Gastrocnemius medialis (tissue), 4 donors: Measurements from ENCODE around the gene PPP2R5C. TPM values are rescaled to one million over a fixed set of nuclear protein-coding genes. Genes with fewer than 3 reads are reported as not detected.

ENCODE experiments used
- ATAC-seq, 2 donors: fragments of 150-250 bp; one replicate each; pipeline ENCODE4 v1.9.1; 2016
- DNase-seq, 2 donors: peaks; one replicate each; pipeline ENCODE4 v3.0.0-alpha.2; 2019
- H3K27ac ChIP-seq, 4 donors: fragments of 200-600 bp; sonication (generic); 1 replicate in 1 of 4; 2 replicates in 3 of 4; pipeline ENCODE4 v1.5.1; 2016 to 2018; ENCODE audit warnings: mild to moderate bottlenecking in 2 of 4, moderate library complexity in 1 of 4
- H3K27me3 ChIP-seq, 3 donors: fragments of 200-600 bp; sonication (generic) in 2 of 3; 1 replicate in 1 of 3; 2 replicates in 2 of 3; pipeline versions ENCODE4 v1.5.1 to v1.6.0; 2016 to 2019; ENCODE audit warnings: mild to moderate bottlenecking in 1 of 3, moderate library complexity in 1 of 3
- H3K36me3 ChIP-seq, 2 donors: fragments of 200-600 bp; sonication (generic) in 1 of 2; one replicate each; pipeline ENCODE4 v1.5.1; 2017 to 2018
- H3K4me1 ChIP-seq, 2 donors: fragments of 200-600 bp; sonication (generic) in 1 of 2; one replicate each; pipeline ENCODE4 v1.5.1; 2016 to 2017; ENCODE audit warnings: mild to moderate bottlenecking in 2 of 2
- H3K4me3 ChIP-seq, 4 donors: fragments of 200-600 bp; sonication (generic) in 3 of 4; 1 replicate in 1 of 4; 2 replicates in 3 of 4; pipeline ENCODE4 v1.5.1; 2016 to 2019; ENCODE audit warnings: mild to moderate bottlenecking in 2 of 4
- H3K9me3 ChIP-seq, 3 donors: fragments of 200-600 bp; sonication (generic) in 2 of 3; 1 replicate in 1 of 3; 2 replicates in 2 of 3; pipeline ENCODE4 v1.5.1; 2016 to 2019
- CTCF ChIP-seq, 5 experiments: fragments of 450-650 bp in 3 of 5; fragments of 200-600 bp in 2 of 5; sonication (generic) in 2 of 5; IDR thresholded peaks in 4 of 5; conservative IDR thresholded peaks in 1 of 5; 1 replicate in 4 of 5; 2 replicates in 1 of 5; pipeline ENCODE4 v1.5.1; 2016 to 2019; ENCODE audit warnings: antibody characterized with exemption in 5 of 5, mild to moderate bottlenecking in 3 of 5, moderate library complexity in 3 of 5
- POLR2A ChIP-seq, 2 donors: fragments of 450-650 bp; IDR thresholded peaks; one replicate each; pipeline ENCODE4 v1.6.1; 2017; ENCODE audit warnings: antibody characterized with exemption in 2 of 2, mild to moderate bottlenecking in 2 of 2, moderate library complexity in 2 of 2
- in situ Hi-C, 4 donors: fragments of 200-750 bp; cut with MboI; loops; one replicate each; pipeline versions ENCODE4 v1.15.0 to v1.8.0; 2017; ENCODE audit warnings: low sequenced_read_pairs in 4 of 4
- intact Hi-C: fragments of 100-400 bp; cut with DNase I; formaldehyde crosslinking; loops from one replicate; pipeline ENCODE4 v1.15.1; 2023; ENCODE audit warnings: low total_unique reads
- total RNA-seq, 4 donors: library from RNA; depleted of rRNA; stranded (reverse); fragments of >200 nt; gene quantifications; one replicate each; pipeline versions ENCODE4 v1.1.0 to v1.2.3, GENCODE V29; 2016

Gene PPP2R5C
- total RNA-seq, 4 donors from 2014 or later: 35.4 to 65.9 (median 49.3) TPM

GRCh38 chr14:101758913-101759593, 2.5 kb upstream of the PPP2R5C start:
- intact Hi-C loops (no loop called here), in situ Hi-C loops (loop anchor here (25.0 kb wide), 3 partner anchors 178 to 553 kb away; partner anchors contain the start of genes DYNC1H1 (in 1 of the 4), MOK (in 1 of the 4) and ZNF839 (in 1 of the 4))
- Histone ChIP-seq H3K27ac (peak overlapping the region in 1 of 4 donors; percentile 67), H3K9me3 (no peaks in the 10 kb centered on the region), H3K27me3 (peaks cover 0 to 2% (median 0%) of the 10 kb centered on the region in 3 donors), H3K4me1 (peaks cover 8 to 16% of the 10 kb centered on the region in 2 donors), H3K36me3 (no peaks in the 10 kb centered on the region), H3K4me3 (no peak overlapping the region)
- DNase-seq: no peak
- ATAC-seq: no peak
- TF ChIP-seq CTCF (IDR thresholded peaks at IDR 0.05 in 4 of 5, conservative IDR thresholded peaks at IDR 0.05 in 1 of 5): no peak

- in situ Hi-C loops: loop anchor here (25.0 kb wide), 3 partner anchors 177 to 552 kb away; partner anchors contain the start of genes DYNC1H1 (in 1 of the 4), MOK (in 1 of the 4) and ZNF839 (in 1 of the 4)
- intact Hi-C loops: loop anchor here (1.0 to 5.0 kb wide), 8 partner anchors 47 to 559 kb away; partner anchors contain the start of genes DYNC1H1, HSP90AA1, WDR20 and ZNF839
- no peak for TF ChIP-seq CTCF (IDR thresholded peaks at IDR 0.05 in 4 of 5, conservative IDR thresholded peaks at IDR 0.05 in 1 of 5)
- TF ChIP-seq POLR2A (IDR thresholded peaks at IDR 0.05): peak in 1 of 2 donors; percentile 25
Measured at GRCh38 chr14:101760138-101761011, 1.1 kb upstream of the PPP2R5C start.

GRCh38 chr14:101761881-101762529, 496 bp downstream of the PPP2R5C start:
- no peaks in the 10 kb centered on the region for H3K36me3 ChIP-seq
- in situ Hi-C loops: loop anchor here (25.0 kb wide), 3 partner anchors 175 to 550 kb away; partner anchors contain the start of genes DYNC1H1 (in 1 of the 4), MOK (in 1 of the 4) and ZNF839 (in 1 of the 4)
- peak; percentile 8 to 28 for ATAC-seq
- peaks cover 8 to 16% of the 10 kb centered on the region in 2 donors for H3K4me1 ChIP-seq
- H3K27ac ChIP-seq: peak overlapping the region; percentile 68 to 89 (median 86)
- peak overlapping the region; percentile 59 to 87 (median 66) for H3K4me3 ChIP-seq
- H3K9me3 ChIP-seq: no peaks in the 10 kb centered on the region
- intact Hi-C loops: loop anchor here (1.0 to 5.0 kb wide), 6 partner anchors 45 to 325 kb away; partner anchors contain the start of genes DYNC1H1 and HSP90AA1
- DNase-seq: peak in 1 of 2 donors; percentile 31
- no peak for TF ChIP-seq POLR2A (IDR thresholded peaks at IDR 0.05)
- no peak for TF ChIP-seq CTCF (IDR thresholded peaks at IDR 0.05 in 4 of 5, conservative IDR thresholded peaks at IDR 0.05 in 1 of 5)
- H3K27me3 ChIP-seq: no peaks in the 10 kb centered on the region

More at GRCh38 chr14:101760138-101761011, 1.1 kb upstream of the PPP2R5C start:
- Histone ChIP-seq H3K27ac (peak overlapping the region; percentile 93 to 98 (median 96)), H3K27me3 (no peaks in the 10 kb centered on the region), H3K4me1 (peaks cover 8 to 16% of the 10 kb centered on the region in 2 donors), H3K36me3 (no peaks in the 10 kb centered on the region), H3K4me3 (peak overlapping the region; percentile 83 to 99 (median 93)), H3K9me3 (no peaks in the 10 kb centered on the region)
- DNase-seq: peak; percentile 99
- peak; percentile 80 to 81 for ATAC-seq

- Histone ChIP-seq H3K4me3 (peak overlapping the region; percentile 59 to 87 (median 66)), H3K27me3 (no peaks in the 10 kb centered on the region), H3K9me3 (no peaks in the 10 kb centered on the region), H3K27ac (peak overlapping the region; percentile 68 to 89 (median 86)), H3K36me3 (no peaks in the 10 kb centered on the region), H3K4me1 (peaks cover 8 to 16% of the 10 kb centered on the region in 2 donors)
- in situ Hi-C loops (loop anchor here (25.0 kb wide), 3 partner anchors 175 to 550 kb away; partner anchors contain the start of genes DYNC1H1 (in 1 of the 4), MOK (in 1 of the 4) and ZNF839 (in 1 of the 4)), intact Hi-C loops (loop anchor here (5.0 kb wide), 4 partner anchors 45 to 285 kb away; partner anchors contain the start of gene DYNC1H1)
- no peak for DNase-seq
- ATAC-seq: no peak
- TF ChIP-seq CTCF (IDR thresholded peaks at IDR 0.05 in 4 of 5, conservative IDR thresholded peaks at IDR 0.05 in 1 of 5) (no peak), POLR2A (IDR thresholded peaks at IDR 0.05) (no peak)
Measured at GRCh38 chr14:101762530-101763101, 1.1 kb downstream of the PPP2R5C start.
